HepG2 (cell line): ENCODE data around the gene ATG5. TPM values are rescaled to one million over a fixed set of nuclear protein-coding genes. Genes with fewer than 3 reads are reported as not detected.

Source experiments
- ATAC-seq: fragments of 200-7000 bp; cut with Tn5 transposase; 3 replicates; pipeline ENCODE4 v1.9.1; 2020; ENCODE audit warnings: mild to moderate bottlenecking, moderate library complexity
- BruUV-seq: library from RNA; stranded (reverse); fragments of 400-500 nt; replicated peaks from 2 replicates; lab custom pipeline; 2021; lab: Mats Ljungman, UMichigan
- CTCF ChIA-PET: fragments of 300-600 bp; formaldehyde crosslinking; extraction: SDS; loops from one replicate; lab custom pipeline; 2021; ENCODE audit warnings: low total read pairs, inconsistent platforms, low intra/inter-chr PET ratio; lab: Yijun Ruan, JAX
- POLR2A ChIA-PET: fragments of 350-600 bp; sonication (Branson Sonifier 250); formaldehyde crosslinking; loops from one replicate; lab custom pipeline; 2020; ENCODE audit warnings: antibody characterized with exemption, inconsistent platforms; lab: Yijun Ruan, JAX
- DNase-seq: peaks from one replicate; pipeline ENCODE4 v3.0.0-alpha.2; 2015; ENCODE audit warnings: low spot score
- FAIRE-seq: peaks from 3 replicates; lab custom pipeline; 2011; peaks lifted over from hg19 to GRCh38; lab: Jason Lieb, UNC
- H2AFZ ChIP-seq: one replicate; pipeline ENCODE4 v1.6.1; 2011; ENCODE audit warnings: low read length, inconsistent platforms
- H3K27ac ChIP-seq: fragments of 300-600 bp; 3 replicates; pipeline ENCODE4 v1.8.0; 2011; ENCODE audit warnings: mixed run types, mild to moderate bottlenecking, mixed read lengths, low read length, inconsistent platforms; ENCODE audit not compliant: insufficient read depth; ENCODE audit errors: extremely low read length
- H3K27me3 ChIP-seq, 2 experiments: fragments of 200-600 bp in 1 of 2; 2 replicates in 1 of 2; 3 replicates in 1 of 2; pipeline versions ENCODE4 v1.6.0 to v1.8.0; 2011; ENCODE audit warnings: low read length in 2 of 2, mild to moderate bottlenecking in 2 of 2, moderate library complexity in 2 of 2, inconsistent platforms in 1 of 2; ENCODE audit not compliant: insufficient read depth in 2 of 2, control insufficient read depth in 1 of 2
- H3K36me3 ChIP-seq, 2 experiments: fragments of 200-600 bp in 1 of 2; replicated peaks in 1 of 2; 2 replicates in 1 of 2; 3 replicates in 1 of 2; pipeline versions ENCODE4 v1.5.1 to v1.8.0; 2011; ENCODE audit warnings: low read length in 2 of 2, inconsistent platforms in 1 of 2; ENCODE audit not compliant: insufficient read depth in 2 of 2, control insufficient read depth in 1 of 2
- H3K4me1 ChIP-seq: 2 replicates; pipeline ENCODE4 v1.5.1; 2012; ENCODE audit warnings: low read length, inconsistent platforms; ENCODE audit not compliant: insufficient read depth
- H3K4me2 ChIP-seq: 2 replicates; pipeline ENCODE4 v1.6.0; 2011; ENCODE audit warnings: low read depth, low read length, inconsistent platforms
- H3K4me3 ChIP-seq, 3 experiments: fragments of 200-600 bp in 1 of 3; sonication (generic), shearing (Covaris generic) in 1 of 3; replicated peaks in 1 of 3; 2 replicates each; pipeline ENCODE4 v1.5.1; 2011 to 2016; ENCODE audit warnings: low read length in 3 of 3, inconsistent platforms in 2 of 3, low read depth in 2 of 3, mild to moderate bottlenecking in 2 of 3, control low read depth in 1 of 3, mixed read lengths in 1 of 3; ENCODE audit not compliant: insufficient read depth in 1 of 3
- H3K79me2 ChIP-seq: one replicate; pipeline ENCODE4 v1.6.1; 2011; ENCODE audit warnings: low read length, inconsistent platforms; ENCODE audit not compliant: insufficient read depth
- H3K9ac ChIP-seq: 2 replicates; pipeline ENCODE4 v1.6.0; 2011; ENCODE audit warnings: mild to moderate bottlenecking, low read depth, low read length, inconsistent platforms; ENCODE audit not compliant: insufficient read depth
- H3K9me3 ChIP-seq: 2 replicates; pipeline ENCODE4 v1.5.1; 2012; ENCODE audit warnings: mild to moderate bottlenecking, low read length
- H4K20me1 ChIP-seq: 2 replicates; pipeline ENCODE4 v1.6.0; 2011; ENCODE audit warnings: inconsistent platforms, mild to moderate bottlenecking, low read length, moderate library complexity; ENCODE audit not compliant: insufficient read depth
- CEBPB ChIP-seq: IDR thresholded peaks from 2 replicates; pipeline ENCODE4 v1.6.1; 2011; ENCODE audit warnings: low read depth, low read length, improper control_type of control experiment, borderline replicate concordance
- HOXA3 ChIP-seq: sonication (generic); formaldehyde crosslinking; IDR thresholded peaks from 2 replicates; pipeline ENCODE4 v1.5.0; 2020; ENCODE audit warnings: missing genetic modification reagents
- KDM2A ChIP-seq: sonication (generic); formaldehyde crosslinking; IDR thresholded peaks from 2 replicates; pipeline ENCODE4 v1.4.0; 2020; ENCODE audit warnings: low read depth, missing genetic modification reagents, borderline replicate concordance
- NCOA1 ChIP-seq: sonication (generic); formaldehyde crosslinking; IDR thresholded peaks from 2 replicates; pipeline ENCODE4 v1.9.0; 2021; ENCODE audit warnings: missing genetic modification reagents
- NR2C2 ChIP-seq: sonication (generic); formaldehyde crosslinking; IDR thresholded peaks from 2 replicates; pipeline ENCODE4 v1.4.0; 2020; ENCODE audit warnings: missing genetic modification reagents, mild to moderate bottlenecking, moderate library complexity, borderline replicate concordance
- PATZ1 ChIP-seq: sonication (generic); formaldehyde crosslinking; IDR thresholded peaks from 2 replicates; pipeline ENCODE4 v1.4.0; 2020; ENCODE audit warnings: missing genetic modification reagents
- TP53 ChIP-seq: sonication (generic); formaldehyde crosslinking; conservative IDR thresholded peaks from 2 replicates; pipeline ENCODE4 v1.4.0; 2020; ENCODE audit warnings: missing genetic modification reagents
- ZBTB4 ChIP-seq: sonication (generic); formaldehyde crosslinking; IDR thresholded peaks from 2 replicates; pipeline ENCODE4 v1.4.0; 2020; ENCODE audit warnings: missing genetic modification reagents, mild to moderate bottlenecking, borderline replicate concordance
- ZNF331 ChIP-seq: sonication (generic); formaldehyde crosslinking; IDR thresholded peaks from 2 replicates; pipeline ENCODE4 v1.4.0; 2020; ENCODE audit warnings: missing genetic modification reagents
- ZNF432 ChIP-seq: sonication (generic); formaldehyde crosslinking; IDR thresholded peaks from 2 replicates; pipeline ENCODE4 v1.5.0; 2020; ENCODE audit warnings: missing genetic modification reagents, mild to moderate bottlenecking, borderline replicate concordance
- ZNF576 ChIP-seq: sonication (generic); formaldehyde crosslinking; IDR thresholded peaks from 2 replicates; pipeline ENCODE4 v1.4.0; 2020; ENCODE audit warnings: mild to moderate bottlenecking, missing genetic modification reagents
- ZNF644 ChIP-seq: IDR thresholded peaks from 2 replicates; pipeline ENCODE4 v1.6.1; 2016; ENCODE audit warnings: low read depth
- WGBS: methylation state at CpG from one replicate; pipeline ENCODE4 v1.1.6; 2017; ENCODE audit warnings: low lambda C conversion rate; 5-methylcytosine and 5-hydroxymethylcytosine counted together
- in situ Hi-C: cut with HindIII; loops from 2 replicates; pipeline ENCODE4 v1.10.0; 2017; ENCODE audit warnings: low pct_unique_long_range_greater_than_20kb; ENCODE audit not compliant: extremely low pct_ligation_motif_present
- intact Hi-C: fragments of 100-400 bp; cut with micrococcal nuclease; formaldehyde crosslinking; loops from one replicate; pipeline ENCODE4 v1.10.0; 2022; ENCODE audit not compliant: unreplicated experiment
- polyA plus RNA-seq, 8 experiments: library from polyadenylated mRNA; depleted of rRNA in 3 of 8; stranded (reverse) in 7 of 8; unstranded in 1 of 8; fragments of >200 nt; fragmentation: Illumina TruSeq in 4 of 8; extraction: Trizol in 4 of 8; gene quantifications; 2 replicates each; pipeline versions ENCODE4 v1.2.1 to v1.2.3, GENCODE V29; 2011 to 2016; ENCODE audit warnings: low read depth in 4 of 8, missing spikeins in 1 of 8, mixed read lengths in 1 of 8; ENCODE audit not compliant: insufficient read depth in 1 of 8
- total RNA-seq, 5 experiments: library from RNA; depleted of rRNA; stranded (reverse); fragments of >200 nt; fragmentation: Illumina TruSeq; extraction: Trizol; gene quantifications; 2 replicates each; pipeline ENCODE4 v1.2.3, GENCODE V29; 2016; ENCODE audit warnings: low read depth in 1 of 5

Gene ATG5
- total and polyA plus RNA-seq, 2 of the 13 experiments (the other 11 are each of a cell fraction or from before 2014, with no cell fraction given): 21.3 to 48.0 TPM

- Histone ChIP-seq H3K36me3 (no peaks in the 10 kb centered on the region), H3K4me1 (peaks cover 26% of the 10 kb centered on the region), H3K4me2 (no peak overlapping the region), H4K20me1 (no peaks in the 10 kb centered on the region), H3K27ac (no peak overlapping the region), H2AFZ (no peak overlapping the region), H3K9me3 (no peaks in the 10 kb centered on the region), H3K27me3 (no peaks in the 10 kb centered on the region; a peak in 1 of 5 replicates), H3K9ac (no peak overlapping the region), H3K4me3 (no peak overlapping the region), H3K79me2 (peaks cover 70% of the 10 kb centered on the region)
- no peak for DNase-seq
- TF ChIP-seq CEBPB: peak; percentile 13; the same call in 1 of the 2 replicates
- no peak for TF ChIP-seq ZNF331
- in situ Hi-C loops: no loop called here
- BruUV-seq: no TSS peak
- no peak for ATAC-seq
- intact Hi-C loops: no loop called here
- over 99% methylated on average over 4 of the region's 4 CpGs for WGBS
- ChIA-PET POLR2A (no interaction called here), CTCF (no interaction called here)
- FAIRE-seq: no peak
Measured at GRCh38 chr6:106321940-106322339, 3.6 kb downstream of the ATG5 start.

GRCh38 chr6:106318851-106319250 is 6.7 kb downstream of the ATG5 start:
- Histone ChIP-seq H3K79me2 (peaks cover 60% of the 10 kb centered on the region), H3K27me3 (no peaks in the 10 kb centered on the region), H2AFZ (no peak overlapping the region), H3K4me2 (no peak overlapping the region), H3K9me3 (no peaks in the 10 kb centered on the region), H3K27ac (no peak overlapping the region), H3K4me3 (no peak overlapping the region), H3K36me3 (peaks cover 7 to 12% of the 10 kb centered on the region in 2 experiments), H3K9ac (no peak overlapping the region), H4K20me1 (no peaks in the 10 kb centered on the region), H3K4me1 (peaks cover 15% of the 10 kb centered on the region)
- ATAC-seq (no peak), DNase-seq (no peak), FAIRE-seq (no peak)
- ChIA-PET CTCF (no interaction called here), POLR2A (no interaction called here)
- BruUV-seq: no TSS peak
- in situ Hi-C loops (no loop called here), intact Hi-C loops (no loop called here)
- TF ChIP-seq PATZ1 (no peak), KDM2A (CRISPR knock-in tag) (no peak), ZNF576 (CRISPR knock-in tag) (no peak), ZNF432 (CRISPR knock-in tag) (no peak), ZNF644 (CRISPR knock-in tag) (no peak), ZBTB4 (no peak), NR2C2 (CRISPR knock-in tag) (no peak), TP53 (CRISPR knock-in tag) (no peak), NCOA1 (CRISPR knock-in tag) (no peak), HOXA3 (no peak)
